HG02798 (cell line): ENCODE results near the gene IFITM2.

Source experiments
- ATAC-seq: cut with Tn5 transposase; IDR thresholded peaks from one replicate; pipeline ENCODE4 v1.9.1; 2021; ENCODE audit warnings: mild to moderate bottlenecking; ENCODE audit not compliant: unreplicated experiment, poor library complexity

IFITM2 gene

DNA sequence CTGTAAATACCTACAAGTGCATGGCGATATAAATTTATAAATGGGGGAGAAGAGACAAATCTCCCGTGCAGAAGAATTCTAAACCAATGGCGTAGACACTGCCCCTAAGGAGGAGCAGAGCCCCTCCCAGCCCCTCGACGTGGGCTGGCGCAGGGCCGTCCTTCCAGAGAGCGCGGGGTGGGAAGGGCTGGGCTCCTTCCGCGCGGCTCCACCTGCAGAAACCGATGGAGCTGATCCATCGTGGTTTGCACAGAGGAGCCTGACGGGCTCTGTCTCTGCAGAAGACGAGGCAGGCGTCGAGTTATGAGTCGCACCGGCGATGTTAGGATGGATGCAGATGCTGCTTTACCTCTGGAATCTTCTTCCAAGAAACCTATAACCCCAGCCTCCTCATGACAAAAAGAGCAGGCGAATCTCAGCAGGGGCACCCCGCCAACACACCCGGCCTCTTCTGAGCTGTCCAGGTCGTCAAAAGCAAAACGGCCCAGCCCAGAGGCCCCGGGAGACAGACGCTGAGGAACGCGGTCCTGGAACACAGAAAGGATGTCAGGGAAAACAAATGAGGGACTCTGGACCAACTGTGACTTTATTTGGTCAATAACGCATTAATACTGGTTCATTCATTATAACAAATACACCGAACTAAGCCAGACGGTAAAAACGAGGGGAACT lies 50.6 kb downstream of the IFITM2 start:
- no peak for ATAC-seq
